GM19397 (cell line): ENCODE measurements around the gene MSL2.
A peak's percentile ranks its signal among the peaks of the same experiment; 100 is the strongest.
"Not testable (repeated sequence)": the region's sequence is repeated elsewhere in the genome, so short reads cannot be mapped to it uniquely, and the experiment has no call there.

Experiments used
- ATAC-seq: cut with Tn5 transposase; IDR thresholded peaks from one replicate; pipeline ENCODE4 v1.9.1; 2021; ENCODE audit warnings: mild to moderate bottlenecking, moderate library complexity; ENCODE audit not compliant: unreplicated experiment

The MSL2 gene

DNA sequence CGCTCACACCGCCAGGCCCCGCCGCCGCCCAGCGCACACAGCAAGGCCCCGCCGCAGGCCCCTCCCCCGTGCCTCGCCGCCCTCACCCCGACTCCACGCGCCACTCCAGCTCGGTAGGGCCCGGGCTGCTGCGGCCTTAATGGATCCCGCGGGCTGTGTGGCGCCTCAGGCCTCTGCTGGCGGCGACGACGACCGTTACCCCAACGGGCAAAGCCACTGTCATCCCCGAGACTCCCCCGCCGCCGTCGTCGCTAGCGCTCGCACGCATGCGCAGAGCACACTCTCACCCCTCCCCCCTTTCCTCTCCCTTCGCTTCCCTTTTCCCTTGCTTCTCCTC is at the start of gene MSL2:
Gene MSL2 (minus strand): TSS at position 272 of the 337 bp plus-strand sequence. CDS start 1,222 bp downstream, outside the sequence.
- ATAC-seq: no peak

DNA sequence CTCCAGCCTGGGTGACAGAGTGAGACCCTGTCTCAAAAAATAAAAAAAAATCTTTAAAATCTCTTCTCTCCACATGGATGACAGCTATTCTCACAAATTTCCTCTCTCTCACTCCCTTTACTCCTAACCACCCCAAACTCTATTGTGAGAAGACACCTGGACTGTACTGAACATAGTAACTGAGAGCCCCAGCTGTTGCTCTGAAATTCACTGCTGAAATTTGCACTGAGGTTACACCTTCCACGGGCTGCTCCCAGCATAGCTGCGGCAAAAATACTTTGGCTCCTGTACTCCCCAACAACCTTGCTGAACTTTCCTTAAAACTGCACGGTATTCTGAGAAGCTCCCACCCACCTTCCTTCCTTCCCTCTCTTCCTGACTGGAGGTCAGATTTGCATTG is 49.6 kb upstream of the MSL2 start:
- no peak for ATAC-seq

GRCh38 chr3:136239094-136239493 is 43.0 kb upstream of the MSL2 start:
- no peak for ATAC-seq

DNA sequence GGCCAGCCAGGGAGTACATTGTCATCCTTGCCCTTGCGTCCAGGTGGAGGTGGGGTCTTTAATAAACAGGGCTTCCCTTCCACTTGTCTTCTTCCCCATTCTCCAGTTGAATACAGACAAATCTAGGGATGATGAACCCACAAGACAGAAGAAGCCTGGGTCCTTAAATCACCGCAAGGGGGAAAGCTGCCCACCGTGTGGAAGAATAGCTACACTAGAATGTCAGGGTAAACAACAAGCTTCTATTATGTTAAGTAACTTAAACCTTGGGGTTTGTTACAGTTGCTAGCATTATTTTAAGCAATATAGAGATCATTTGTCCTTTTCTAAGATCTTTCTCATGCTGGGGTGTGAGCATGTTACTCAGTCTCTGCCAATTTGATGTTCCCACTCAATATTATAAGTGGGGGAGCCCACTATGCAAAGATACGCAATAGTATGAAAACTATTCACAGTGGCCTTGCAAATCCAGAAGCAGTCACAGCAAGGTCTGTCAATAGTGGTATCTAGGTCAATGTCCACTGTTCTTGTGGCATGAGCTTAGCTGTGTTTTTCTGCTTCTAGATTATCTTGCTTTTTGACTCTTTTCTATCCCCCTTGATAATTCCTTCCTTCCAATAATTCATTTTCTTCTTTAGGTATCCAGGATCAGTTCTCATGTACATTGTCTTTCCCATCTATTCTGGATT is 42.0 kb upstream of the MSL2 start:
- no peak for ATAC-seq

- no peak for ATAC-seq
Observed at GRCh38 chr3:136237103-136237502, 41.0 kb upstream of the MSL2 start.

DNA sequence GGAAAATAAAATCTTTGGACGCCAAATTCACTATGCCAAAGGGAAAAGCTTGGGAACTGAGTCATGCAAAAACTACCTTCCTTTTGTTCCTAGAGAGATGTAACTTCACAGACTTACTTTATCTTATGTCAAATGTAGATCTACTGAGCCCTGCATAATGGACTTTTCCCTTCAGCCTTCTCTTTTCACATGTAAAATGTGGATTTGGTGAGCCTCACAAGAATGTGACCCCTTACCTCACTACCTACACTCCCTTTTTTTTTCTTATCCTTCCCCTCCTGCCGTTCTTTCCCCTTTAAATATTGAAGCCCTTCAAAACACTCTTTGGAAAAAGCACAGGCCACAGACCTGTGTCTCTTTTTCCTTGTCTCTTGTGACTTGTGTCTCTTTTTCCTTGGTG is 40.0 kb upstream of the MSL2 start:
- ATAC-seq: no peak

DNA sequence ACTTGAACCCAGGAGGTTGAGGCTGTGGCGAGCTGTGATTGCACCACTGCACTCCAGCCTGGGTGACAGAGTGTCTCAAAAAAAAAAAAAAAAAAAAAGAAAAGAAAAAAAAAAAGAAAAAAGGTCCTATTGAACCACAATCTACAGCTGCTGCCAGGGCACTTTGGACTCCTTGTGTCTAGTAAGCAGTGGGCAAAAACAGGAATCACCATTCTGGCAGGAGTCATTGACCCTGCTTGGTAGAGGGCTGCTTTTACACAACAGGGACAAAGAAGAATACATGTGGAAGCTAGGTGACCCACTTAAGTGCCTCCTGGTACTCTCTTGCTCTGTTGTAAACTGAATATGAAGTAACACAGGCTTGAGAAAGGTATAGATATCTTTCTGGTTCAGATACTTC is 39.4 kb upstream of the MSL2 start:
- no peak for ATAC-seq

DNA sequence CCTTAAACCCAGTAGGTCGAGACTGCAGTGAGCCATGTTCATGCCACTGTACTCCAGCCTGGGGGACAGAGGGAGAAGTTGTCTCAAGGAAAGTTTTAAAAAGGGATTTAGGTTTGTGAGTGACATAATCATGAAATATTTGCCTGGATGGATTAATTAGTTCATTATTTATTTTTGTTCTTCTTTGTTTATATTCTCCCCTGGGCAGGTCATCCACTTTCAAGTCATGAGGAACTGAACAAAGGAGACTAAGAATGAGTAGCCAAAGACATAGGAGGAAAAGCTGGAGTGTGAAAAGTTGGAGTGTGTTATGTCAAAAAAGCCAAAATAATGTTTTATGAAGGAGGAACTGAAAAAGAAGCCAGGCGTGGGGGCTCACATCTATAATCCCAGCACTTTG is 36.3 kb upstream of the MSL2 start:
- ATAC-seq: no peak

DNA sequence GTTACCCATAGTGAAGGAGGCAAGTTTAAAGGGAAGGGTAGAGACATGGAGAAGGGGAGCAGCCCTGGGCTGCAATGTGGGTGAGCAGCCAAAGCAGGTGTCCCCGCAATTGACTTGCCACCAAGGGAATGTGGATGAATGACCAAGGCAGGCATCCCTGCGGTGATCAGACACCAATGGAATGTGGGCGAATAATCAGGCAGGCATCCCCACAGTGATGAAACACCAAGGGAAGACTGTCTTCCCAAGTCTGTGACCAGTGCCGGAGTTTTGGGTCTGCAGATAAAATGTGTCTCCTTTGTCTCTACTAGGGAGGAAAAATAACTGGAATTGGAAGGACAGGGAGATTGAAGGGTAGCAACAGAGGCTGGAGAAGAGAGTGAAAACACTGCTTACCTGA is 26.6 kb upstream of the MSL2 start:
- ATAC-seq: not testable (repeated sequence)

- no peak for ATAC-seq
Observed at GRCh38 chr3:136211547-136211946, 15.4 kb upstream of the MSL2 start.

- no peak for ATAC-seq
Observed at GRCh38 chr3:136209921-136210320, 13.8 kb upstream of the MSL2 start.

GRCh38 chr3:136207489-136208115 is 11.5 kb upstream of the MSL2 start:
- no peak for ATAC-seq

GRCh38 chr3:136199219-136199618 is 3.1 kb upstream of the MSL2 start:
- ATAC-seq: not testable (repeated sequence)

GRCh38 chr3:136198462-136199078 is 2.4 kb upstream of the MSL2 start:
- ATAC-seq: not testable (repeated sequence)

- ATAC-seq: no peak
Observed at GRCh38 chr3:136197159-136197793, 1.1 kb upstream of the MSL2 start.

DNA sequence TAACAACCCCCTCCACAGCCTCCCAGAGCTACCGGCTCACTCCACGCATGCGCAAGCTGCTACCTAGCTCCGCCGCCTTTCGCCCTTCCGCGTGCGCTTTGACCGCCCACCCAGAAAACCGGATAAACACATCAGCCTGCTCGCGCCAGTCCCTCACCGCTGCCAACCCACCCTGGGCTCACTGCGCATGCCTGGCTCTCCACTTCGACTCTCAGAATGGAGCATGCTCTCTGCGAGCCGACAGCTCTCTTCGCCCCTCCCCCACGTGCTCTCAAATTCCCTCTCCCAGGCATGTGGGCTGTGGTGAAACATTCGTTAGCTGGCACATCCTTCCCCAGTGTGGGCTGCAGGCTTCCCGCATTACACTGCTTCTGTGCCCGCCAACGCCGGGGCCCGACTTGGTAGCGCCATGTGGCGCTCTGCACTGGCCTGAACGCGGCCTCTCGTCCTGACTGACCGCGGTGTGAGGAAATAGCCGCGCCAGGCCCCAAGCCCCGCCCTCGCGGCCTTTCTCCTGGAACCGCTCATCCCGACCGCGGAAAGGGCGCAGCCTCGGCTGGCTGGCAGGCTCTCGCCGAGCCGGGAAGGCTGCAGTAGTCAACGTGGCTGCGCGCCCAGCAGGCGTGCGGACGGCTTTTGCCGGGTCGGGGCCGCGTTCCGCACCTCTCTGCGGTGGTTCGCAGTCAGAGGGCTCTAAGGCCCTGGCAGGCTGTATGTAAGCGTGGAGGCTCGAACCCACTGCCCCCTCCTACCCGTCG is 445 bp upstream of the MSL2 start:
- ATAC-seq: peak; percentile 71

DNA sequence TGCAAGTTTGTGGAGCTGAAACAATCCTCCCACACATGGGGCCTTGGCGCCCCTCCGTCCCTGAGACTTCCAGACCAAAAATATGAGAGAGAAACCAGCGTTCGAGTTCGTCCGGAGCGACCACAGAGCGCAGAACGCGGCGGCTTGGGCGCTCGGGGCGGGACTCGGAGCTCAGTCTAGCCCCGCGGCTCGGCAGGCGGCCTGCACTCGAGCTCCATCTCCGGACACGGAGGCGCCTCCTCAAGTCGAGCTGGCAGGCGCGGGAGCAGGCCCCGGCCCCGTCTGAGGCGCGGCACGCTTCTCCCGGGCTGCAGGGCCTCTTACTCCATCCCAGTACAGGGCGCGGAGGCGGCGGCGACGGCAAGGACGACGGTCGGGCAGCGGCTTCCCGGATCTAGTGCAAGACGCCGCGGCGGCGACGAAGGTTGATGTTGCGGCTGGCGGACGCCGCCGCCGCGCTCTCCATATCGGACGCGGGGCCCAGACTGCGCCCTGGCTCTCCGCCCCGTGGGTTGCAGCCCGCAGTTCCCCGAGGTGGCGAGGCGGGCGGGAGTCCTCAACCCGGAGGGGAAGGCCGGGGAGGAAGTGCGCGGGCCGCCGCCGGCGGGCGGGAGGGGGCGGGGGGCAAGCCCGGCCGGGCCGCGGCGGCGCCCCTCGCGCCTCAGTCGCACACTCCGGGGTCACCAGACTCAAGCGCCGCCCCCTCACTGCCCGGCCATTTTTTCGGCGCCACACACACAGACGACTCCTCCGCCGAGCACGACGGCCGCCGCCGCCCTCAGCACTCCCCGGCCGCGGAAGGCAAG is 674 bp downstream of the MSL2 start:
- peak; percentile 41 for ATAC-seq

GRCh38 chr3:136194409-136195257 is 1.5 kb downstream of the MSL2 start:
- ATAC-seq: no peak

- ATAC-seq: no peak
Observed at GRCh38 chr3:136193278-136194054, 2.7 kb downstream of the MSL2 start.
